SK-N-SH (cell line): ENCODE data around the gene C1QTNF9B. TPM values are rescaled to one million over a fixed set of nuclear protein-coding genes. Genes with fewer than 3 reads are reported as not detected.
A peak's percentile ranks its signal among the peaks of the same experiment; 100 is the strongest.

Experiments
- CTCF ChIA-PET: fragments of 300-600, 350-600 bp; formaldehyde crosslinking; extraction: SDS; loops from one replicate; lab custom pipeline; 2021; lab: Yijun Ruan, JAX
- POLR2A ChIA-PET: fragments of 350-600 bp; sonication (Branson Sonifier 250); formaldehyde crosslinking; extraction: SDS; loops from one replicate; lab custom pipeline; 2020; ENCODE audit warnings: antibody characterized with exemption, inconsistent platforms; lab: Yijun Ruan, JAX
- DNase-seq: peaks from one replicate; pipeline ENCODE4 v3.0.0; 2012
- H2AFZ ChIP-seq: fragments of 200-600 bp; sonication (generic); 2 replicates; pipeline ENCODE4 v1.8.1; 2016; ENCODE audit warnings: antibody characterized with exemption, mild to moderate bottlenecking, low read depth
- H3F3A ChIP-seq: fragments of 200-600 bp; sonication (generic); replicated peaks from 2 replicates; pipeline ENCODE3; 2016; ENCODE audit warnings: antibody characterized with exemption, mild to moderate bottlenecking; ENCODE audit not compliant: insufficient read depth
- H3K27ac ChIP-seq, 2 experiments: fragments of 200-500 bp in 1 of 2; fragments of 200-600 bp in 1 of 2; sonication (Bioruptor generic) in 1 of 2; sonication (generic), shearing (Covaris generic) in 1 of 2; 2 replicates each; pipeline versions ENCODE4 v1.5.1 to v1.6.1; 2014 to 2016; ENCODE audit warnings: low read depth in 2 of 2, inconsistent platforms in 1 of 2, low read length in 1 of 2, mild to moderate bottlenecking in 1 of 2, mixed read lengths in 1 of 2
- H3K27me3 ChIP-seq: fragments of 200-600 bp; sonication (generic), shearing (Covaris generic); 2 replicates; pipeline ENCODE4 v1.6.1; 2016; ENCODE audit warnings: mixed run types; ENCODE audit not compliant: insufficient read depth
- H3K36me3 ChIP-seq, 2 experiments: fragments of 200-500 bp in 1 of 2; fragments of 200-600 bp in 1 of 2; sonication (Bioruptor generic) in 1 of 2; sonication (generic) in 1 of 2; replicated peaks in 1 of 2; 2 replicates each; pipeline versions ENCODE3 to v1.5.1; 2014 to 2016; ENCODE audit warnings: low read length in 1 of 2, mild to moderate bottlenecking in 1 of 2; ENCODE audit not compliant: insufficient read depth in 2 of 2, control insufficient read depth in 1 of 2
- H3K4me1 ChIP-seq, 2 experiments: fragments of 200-500 bp in 1 of 2; fragments of 200-600 bp in 1 of 2; sonication (Bioruptor generic) in 1 of 2; sonication (generic), shearing (Covaris generic) in 1 of 2; 2 replicates each; pipeline versions ENCODE4 v1.5.1 to v1.6.1; 2014 to 2016; ENCODE audit warnings: low read depth in 1 of 2, low read length in 1 of 2, mixed run types in 1 of 2; ENCODE audit not compliant: insufficient read depth in 2 of 2, control insufficient read depth in 1 of 2
- H3K4me2 ChIP-seq: fragments of 200-600 bp; sonication (generic), shearing (Covaris generic); 2 replicates; pipeline ENCODE4 v1.6.1; 2017; ENCODE audit warnings: mixed run types
- H3K4me3 ChIP-seq, 2 experiments: fragments of 200-500 bp in 1 of 2; fragments of 200-600 bp in 1 of 2; sonication (Bioruptor generic) in 1 of 2; sonication (generic), shearing (Covaris generic) in 1 of 2; 2 replicates each; pipeline versions ENCODE4 v1.5.1 to v1.8.1; 2014 to 2016; ENCODE audit warnings: low read depth in 2 of 2, inconsistent platforms in 1 of 2, low read length in 1 of 2, mild to moderate bottlenecking in 1 of 2, mixed read lengths in 1 of 2, moderate library complexity in 1 of 2
- H3K79me2 ChIP-seq: fragments of 200-600 bp; sonication (generic); 2 replicates; pipeline ENCODE4 v1.8.1; 2017; ENCODE audit warnings: mild to moderate bottlenecking; ENCODE audit not compliant: insufficient read depth
- H3K9ac ChIP-seq: fragments of 200-600 bp; sonication (generic); 2 replicates; pipeline ENCODE4 v1.6.1; 2017; ENCODE audit warnings: mixed run types
- H3K9me2 ChIP-seq: fragments of 200-600 bp; sonication (generic); 2 replicates; pipeline ENCODE4 v1.6.1; 2017; ENCODE audit warnings: mixed run types
- H3K9me3 ChIP-seq: fragments of 200-600 bp; sonication (generic); 2 replicates; pipeline ENCODE4 v1.6.1; 2017; ENCODE audit warnings: mixed run types, mild to moderate bottlenecking, moderate library complexity
- H4K20me1 ChIP-seq: fragments of 200-600 bp; sonication (generic); 2 replicates; pipeline ENCODE4 v1.6.1; 2017; ENCODE audit warnings: mild to moderate bottlenecking, mixed run types; ENCODE audit not compliant: insufficient read depth
- CHD2 ChIP-seq: fragments of 150-350 bp; IDR thresholded peaks from 2 replicates; pipeline ENCODE4 v1.6.1; 2018; ENCODE audit warnings: low read length; ENCODE audit not compliant: partially characterized antibody
- EP300 ChIP-seq, 2 experiments: IDR thresholded peaks; 2 replicates each; pipeline versions ENCODE4 v1.4.0 to v1.6.1; 2012; ENCODE audit warnings: borderline replicate concordance in 1 of 2, low read depth in 1 of 2, low read length in 1 of 2
- FOXJ3 ChIP-seq: sonication (generic); formaldehyde crosslinking; IDR thresholded peaks from 2 replicates; pipeline ENCODE4 v1.5.1; 2020; ENCODE audit warnings: mild to moderate bottlenecking, missing genetic modification reagents
- FOXM1 ChIP-seq: IDR thresholded peaks from 2 replicates; pipeline ENCODE4 v1.4.0; 2012; ENCODE audit warnings: low read depth, mild to moderate bottlenecking
- GATA2 ChIP-seq: sonication (generic); formaldehyde crosslinking; IDR thresholded peaks from 2 replicates; pipeline ENCODE4 v1.5.0; 2020; ENCODE audit warnings: mild to moderate bottlenecking, missing genetic modification reagents
- JUND ChIP-seq: IDR thresholded peaks from 2 replicates; pipeline ENCODE4 v1.4.0; 2012
- MAX ChIP-seq: IDR thresholded peaks from 2 replicates; pipeline ENCODE4 v1.4.0; 2012; ENCODE audit warnings: low read depth
- NFIC ChIP-seq: IDR thresholded peaks from 2 replicates; pipeline ENCODE4 v1.4.0; 2012; ENCODE audit warnings: borderline replicate concordance
- NRF1 ChIP-seq: IDR thresholded peaks from 2 replicates; pipeline ENCODE4 v1.6.1; 2012; ENCODE audit warnings: low read depth, mild to moderate bottlenecking, low read length
- PBX3 ChIP-seq: IDR thresholded peaks from 2 replicates; pipeline ENCODE4; 2012
- POLR2AphosphoS5 ChIP-seq: IDR thresholded peaks from 2 replicates; pipeline ENCODE4 v1.6.1; 2012; ENCODE audit warnings: low read depth, low read length
- REST ChIP-seq: IDR thresholded peaks from 2 replicates; pipeline ENCODE4 v1.6.1; 2012; ENCODE audit warnings: mild to moderate bottlenecking, low read depth, low read length, moderate library complexity
- RXRA ChIP-seq: IDR thresholded peaks from 2 replicates; pipeline ENCODE4 v1.4.0; 2012; ENCODE audit warnings: low read depth, mild to moderate bottlenecking, borderline replicate concordance
- TEAD4 ChIP-seq: IDR thresholded peaks from 2 replicates; pipeline ENCODE4 v1.4.0; 2012; ENCODE audit warnings: mild to moderate bottlenecking, borderline replicate concordance; ENCODE audit not compliant: insufficient read depth
- USF1 ChIP-seq: IDR thresholded peaks from 2 replicates; pipeline ENCODE4 v1.4.0; 2012; ENCODE audit warnings: low read depth, borderline replicate concordance
- YY1 ChIP-seq: IDR thresholded peaks from 2 replicates; pipeline ENCODE4 v1.4.0; 2012; ENCODE audit warnings: low read depth, mild to moderate bottlenecking
- WGBS: methylation state at CpG from one replicate; pipeline ENCODE4 v1.1.6; 2017; ENCODE audit warnings: low lambda C conversion rate; 5-methylcytosine and 5-hydroxymethylcytosine counted together
- polyA plus RNA-seq, 3 experiments: library from polyadenylated mRNA; depleted of rRNA; stranded (reverse); fragments of >200 nt; gene quantifications; 2 replicates each; pipeline ENCODE4 v1.2.3, GENCODE V29; 2012

The C1QTNF9B gene
- polyA plus RNA-seq, 1 of the 3 experiments (the other 2 are of a cell fraction): not detected

GRCh38 chr13:23851106-23851505 is 46.2 kb downstream of the C1QTNF9B start:
- 79% methylated on average over 2 of the region's 2 CpGs for WGBS
- Histone ChIP-seq H3K36me3 (peaks cover 0 to 24% of the 10 kb centered on the region in 2 experiments), H3K9me2 (no peaks in the 10 kb centered on the region), H3K4me3 (no peak overlapping the region), H3F3A (no peaks in the 10 kb centered on the region), H3K27ac (no peak overlapping the region), H3K9me3 (no peaks in the 10 kb centered on the region), H4K20me1 (no peaks in the 10 kb centered on the region), H3K79me2 (no peaks in the 10 kb centered on the region), H2AFZ (no peak overlapping the region), H3K4me1 (peaks cover 0 to 17% of the 10 kb centered on the region in 2 experiments; a peak in 2 of 4 replicates), H3K9ac (no peak overlapping the region), H3K4me2 (no peak overlapping the region), H3K27me3 (no peaks in the 10 kb centered on the region)
- no peak for DNase-seq
- ChIA-PET POLR2A (no interaction called here), CTCF (interaction anchor here (1.0 to 2.3 kb wide), 4 partner anchors 7 to 384 kb away, joined by 3 to 10 read pairs (median 4); no protein-coding TSS in a partner anchor)
- no peak for TF ChIP-seq NRF1
- no peak for TF ChIP-seq RXRA
- TF ChIP-seq EP300 (IDR thresholded peaks at IDR 0.05; ENCODE audit: borderline replicate concordance in 1 of 2, low read depth in 1 of 2, low read length in 1 of 2): no peak
- TF ChIP-seq FOXM1: no peak
- no peak for TF ChIP-seq POLR2AphosphoS5
- no peak for TF ChIP-seq CHD2
- TF ChIP-seq MAX: no peak
- TF ChIP-seq NFIC: peak; percentile 39; the same call in 1 of the 2 replicates
- TF ChIP-seq YY1: no peak
- TF ChIP-seq TEAD4: no peak
- no peak for TF ChIP-seq JUND
- no peak for TF ChIP-seq REST
- 0 out of 2 replicates have a peak, but pooled peaks have one; percentile 8 for TF ChIP-seq PBX3
- no peak for TF ChIP-seq FOXJ3 (CRISPR knock-in tag)

- CTCF ChIA-PET: interaction anchor here (0.6 to 2.3 kb wide), 4 partner anchors 8 to 420 kb away, joined by 3 to 10 read pairs (median 4); no protein-coding TSS in a partner anchor
These were observed 47.2 kb downstream of the C1QTNF9B start for GRCh38 chr13:23850134-23850533.

More at GRCh38 chr13:23850134-23850533, 47.2 kb downstream of the C1QTNF9B start:
- Histone ChIP-seq H3K9me3 (no peaks in the 10 kb centered on the region), H4K20me1 (no peaks in the 10 kb centered on the region), H3K79me2 (no peaks in the 10 kb centered on the region), H3K4me1 (peaks cover 0 to 17% of the 10 kb centered on the region in 2 experiments; a peak in 2 of 4 replicates), H3K4me3 (no peak overlapping the region), H3K27ac (no peak overlapping the region), H2AFZ (no peak overlapping the region), H3K9ac (no peak overlapping the region), H3K9me2 (no peaks in the 10 kb centered on the region), H3K36me3 (peaks cover 0 to 24% of the 10 kb centered on the region in 2 experiments), H3F3A (no peaks in the 10 kb centered on the region), H3K4me2 (no peak overlapping the region), H3K27me3 (no peaks in the 10 kb centered on the region)
- DNase-seq: no peak
- TF ChIP-seq GATA2 (CRISPR knock-in tag) (no peak), USF1 (no peak)
- WGBS: 93% methylated on average over 1 of the region's 1 CpG
- POLR2A ChIA-PET: no interaction called here
